ENCODE measurements around the gene KCNQ1.

The KCNQ1 gene

GRCh38 chr11:2762031-2762380 lies 317.2 kb downstream of the KCNQ1 start:
- DNase-seq (ENCODE audit: low read depth), result no peak

DNA sequence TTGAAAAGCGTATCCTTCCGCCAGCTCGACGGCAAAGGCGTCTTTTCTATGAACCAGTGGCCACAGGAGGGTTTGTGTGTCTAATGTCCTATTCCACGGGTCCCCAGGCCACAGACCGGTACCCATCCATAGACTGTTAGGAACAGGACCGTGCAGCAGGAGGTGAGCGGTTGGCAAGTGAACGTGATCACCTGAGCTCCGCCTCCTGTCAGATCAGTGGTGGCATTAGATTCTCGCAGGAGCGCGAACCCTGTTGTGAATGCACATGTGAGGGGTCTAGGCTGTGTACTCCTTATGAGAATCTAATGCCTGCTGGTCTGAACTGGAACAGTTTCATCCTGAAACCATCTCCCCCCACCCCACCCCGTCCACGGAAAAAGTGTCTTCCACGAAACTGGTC lies 317.6 kb downstream of the KCNQ1 start:
- DNase-seq (ENCODE audit: low read depth), result no peak

DNA sequence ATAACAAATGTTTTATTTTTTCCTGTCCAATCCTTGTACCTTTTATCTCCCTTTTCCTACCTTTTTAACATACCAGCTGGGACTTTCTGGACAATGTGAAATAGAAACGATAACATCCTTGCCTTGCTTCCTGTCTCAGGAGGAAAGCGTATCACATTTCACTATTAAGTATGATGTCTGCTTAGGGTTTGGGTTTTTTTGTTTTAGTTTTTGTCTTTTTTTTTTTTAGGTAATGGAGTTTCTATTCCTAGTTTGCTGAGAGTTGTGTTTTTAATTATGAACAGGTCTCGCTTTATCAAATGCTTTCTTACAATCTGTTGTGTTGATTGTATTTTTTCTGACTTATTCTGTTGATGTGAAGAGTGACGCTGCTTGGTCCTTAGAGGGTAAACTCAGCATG lies 319.2 kb downstream of the KCNQ1 start:
- DNase-seq (ENCODE audit: low read depth), result no peak

DNA sequence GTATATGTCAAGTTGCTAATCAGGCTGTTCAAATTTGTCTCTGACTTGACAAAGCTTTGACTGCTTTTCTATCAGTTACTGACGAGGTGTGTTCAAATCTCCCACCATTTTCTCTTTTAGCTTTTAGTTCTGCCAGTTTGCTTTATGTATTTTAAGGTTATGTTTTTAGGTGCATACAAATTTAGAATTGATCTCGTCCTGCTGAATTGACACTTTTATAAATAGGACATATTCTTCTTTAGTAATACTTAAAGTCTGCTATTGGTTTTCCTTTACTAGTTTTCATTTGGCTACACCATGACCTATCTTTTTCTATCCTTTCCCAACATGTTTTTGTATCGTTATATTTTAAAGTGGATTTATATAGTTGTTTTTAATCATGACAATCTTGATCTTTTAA lies 320.7 kb downstream of the KCNQ1 start:
- no peak for DNase-seq (ENCODE audit: low read depth)

DNA sequence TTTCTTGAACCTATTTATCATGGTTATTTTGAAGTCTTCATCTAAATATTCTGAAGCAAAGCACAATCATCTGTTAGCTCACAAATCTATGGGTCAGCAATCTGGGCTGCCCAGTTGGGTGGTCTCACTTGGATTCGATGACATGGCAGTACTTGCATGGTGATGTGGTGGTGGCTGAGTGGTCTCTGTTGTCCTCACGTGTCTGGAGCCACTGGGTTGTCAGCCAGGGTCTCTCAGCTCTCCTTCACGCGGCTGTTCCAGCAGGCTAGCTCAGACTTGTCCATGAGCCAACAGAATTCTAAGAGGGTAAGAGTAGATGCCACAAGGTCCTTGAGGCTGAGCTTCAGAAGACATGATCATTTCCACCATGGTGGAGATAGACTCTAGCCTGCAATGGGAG lies 321.4 kb downstream of the KCNQ1 start:
- DNase-seq (ENCODE audit: low read depth), result no peak

GRCh38 chr11:2767071-2767470 lies 322.3 kb downstream of the KCNQ1 start:
- DNase-seq (ENCODE audit: low read depth), result no peak

DNA sequence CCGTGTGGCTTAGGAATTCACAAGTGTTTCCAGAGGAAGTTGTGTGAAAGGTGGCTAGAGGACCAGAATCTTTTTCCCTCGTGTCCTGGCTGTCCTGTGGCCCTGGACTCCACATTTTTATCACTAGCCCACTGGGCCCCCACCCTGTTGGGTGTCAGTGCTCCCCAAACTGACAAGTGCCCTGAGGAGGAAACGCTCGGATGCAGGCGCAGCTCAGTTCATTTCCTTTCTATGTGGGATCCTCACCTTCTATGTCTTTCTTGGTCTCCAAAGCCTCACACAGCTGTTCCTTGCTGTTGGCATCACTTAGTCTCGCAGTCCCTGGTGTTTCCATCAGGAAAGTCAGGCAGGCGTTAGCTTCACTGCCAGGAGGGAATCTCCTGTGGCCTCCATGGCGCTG lies 323.0 kb downstream of the KCNQ1 start:
- DNase-seq (ENCODE audit: low read depth), result no peak

DNA sequence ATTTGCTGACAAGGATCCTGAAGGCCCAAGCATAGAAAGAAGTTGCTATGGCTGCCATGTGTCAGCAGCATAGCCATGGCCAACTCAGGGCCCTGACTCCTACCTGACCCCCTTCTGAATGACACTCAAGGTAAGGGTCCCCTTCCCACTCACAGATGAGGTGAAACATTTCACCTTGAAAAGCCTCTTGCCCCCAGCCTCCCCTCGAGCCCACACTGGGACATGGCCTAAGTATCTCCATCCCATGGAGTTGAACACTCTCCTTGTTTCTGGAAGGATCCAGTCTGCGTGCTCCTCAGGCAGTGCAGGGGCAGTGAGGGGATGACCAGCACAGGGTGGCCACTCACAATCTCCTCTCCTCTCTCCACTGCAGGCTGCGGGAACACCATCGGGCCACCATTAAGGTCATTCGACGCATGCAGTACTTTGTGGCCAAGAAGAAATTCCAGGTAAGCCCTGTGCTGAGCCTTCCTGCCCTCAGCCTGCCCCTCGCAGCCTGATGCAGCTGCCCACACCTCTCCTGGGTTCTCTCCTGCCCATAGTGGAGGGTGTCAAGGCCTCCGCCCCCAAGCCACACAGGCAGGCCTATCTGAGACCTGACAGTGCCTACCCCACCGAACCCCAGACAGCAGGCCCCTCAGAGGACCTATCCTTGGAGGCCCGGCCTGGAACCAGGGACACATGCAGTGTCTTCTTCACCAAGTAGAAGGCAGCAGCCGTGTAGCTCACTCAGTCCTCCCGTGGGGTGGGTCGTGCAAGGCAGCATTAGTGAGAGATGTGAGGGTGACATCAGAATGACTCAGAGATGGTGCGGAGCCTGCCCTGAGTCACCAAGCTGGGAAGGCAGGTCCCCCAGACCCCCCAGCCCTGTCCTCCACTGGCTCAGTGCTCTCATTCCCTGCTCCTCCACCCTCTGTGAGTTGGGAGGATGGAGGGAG lies 323.9 kb downstream of the KCNQ1 start:
- no peak for DNase-seq (ENCODE audit: low read depth)

GRCh38 chr11:2769409-2770095 lies 324.7 kb downstream of the KCNQ1 start:
- DNase-seq (ENCODE audit: low read depth), result no peak

- DNase-seq (ENCODE audit: low read depth), result no peak
Measured at GRCh38 chr11:2770096-2770751, 325.4 kb downstream of the KCNQ1 start.

DNA sequence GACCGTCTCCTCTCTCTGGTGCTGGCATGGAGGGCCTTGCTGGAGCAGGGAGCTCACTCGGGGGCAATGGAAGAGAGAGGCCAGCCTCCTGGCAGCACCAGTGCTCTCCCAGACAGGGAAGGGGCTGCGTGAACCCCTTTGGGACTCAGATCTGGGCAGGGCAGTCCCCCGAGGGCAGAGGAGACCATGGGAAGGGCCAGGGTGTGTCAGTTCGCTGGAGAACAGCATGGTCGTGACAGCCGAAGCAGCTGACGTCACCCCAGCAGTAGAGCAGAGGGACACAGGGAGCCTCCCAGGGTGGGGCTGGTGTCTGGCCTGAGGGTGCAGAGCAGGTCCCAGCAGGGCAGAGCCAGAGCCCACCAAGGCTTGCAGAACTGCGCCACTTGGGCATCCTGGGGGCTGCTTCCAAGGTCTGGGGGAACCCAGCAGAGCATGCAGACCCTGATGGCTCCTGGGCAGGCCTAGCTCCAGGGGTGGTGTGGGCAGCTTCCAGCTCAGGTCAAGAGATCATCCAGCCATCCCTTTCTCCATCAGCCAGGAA lies 326.0 kb downstream of the KCNQ1 start:
- no peak for DNase-seq (ENCODE audit: low read depth)

DNA sequence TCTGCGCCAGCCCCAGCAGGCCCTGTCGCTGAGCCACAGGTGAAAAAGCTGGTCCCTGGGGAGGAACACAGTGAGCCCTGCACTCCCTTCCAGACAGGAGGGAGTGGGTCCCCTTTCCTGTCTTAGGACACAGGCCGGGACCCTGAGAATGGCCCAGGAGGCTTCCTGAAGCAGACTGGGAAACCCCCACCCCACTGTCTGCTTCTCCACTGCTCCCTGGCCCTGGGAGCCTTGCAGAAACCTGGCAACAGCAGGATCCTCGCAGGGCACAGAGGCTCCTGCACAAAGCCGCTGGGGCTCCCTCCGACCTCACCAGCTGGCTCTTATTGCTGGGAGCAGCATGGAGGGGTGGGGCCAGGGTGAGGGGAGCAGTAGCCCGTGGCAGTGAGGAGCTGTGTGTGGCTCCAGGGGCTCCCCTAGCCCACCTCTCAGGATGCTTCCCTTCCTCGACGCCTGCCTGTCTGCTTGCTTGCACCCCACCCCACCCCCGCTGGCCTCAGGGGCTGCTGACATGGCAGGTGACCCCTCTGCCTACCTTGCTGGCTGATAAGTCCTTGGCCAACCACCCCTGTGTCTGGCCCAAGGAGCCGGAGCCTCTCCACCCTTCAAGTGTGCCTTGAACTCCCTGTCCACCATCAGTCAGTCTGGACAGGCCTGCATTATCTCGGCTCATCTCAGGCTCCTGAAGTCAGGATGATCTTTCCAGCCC lies 327.1 kb downstream of the KCNQ1 start:
- no peak for DNase-seq (ENCODE audit: low read depth)

DNA sequence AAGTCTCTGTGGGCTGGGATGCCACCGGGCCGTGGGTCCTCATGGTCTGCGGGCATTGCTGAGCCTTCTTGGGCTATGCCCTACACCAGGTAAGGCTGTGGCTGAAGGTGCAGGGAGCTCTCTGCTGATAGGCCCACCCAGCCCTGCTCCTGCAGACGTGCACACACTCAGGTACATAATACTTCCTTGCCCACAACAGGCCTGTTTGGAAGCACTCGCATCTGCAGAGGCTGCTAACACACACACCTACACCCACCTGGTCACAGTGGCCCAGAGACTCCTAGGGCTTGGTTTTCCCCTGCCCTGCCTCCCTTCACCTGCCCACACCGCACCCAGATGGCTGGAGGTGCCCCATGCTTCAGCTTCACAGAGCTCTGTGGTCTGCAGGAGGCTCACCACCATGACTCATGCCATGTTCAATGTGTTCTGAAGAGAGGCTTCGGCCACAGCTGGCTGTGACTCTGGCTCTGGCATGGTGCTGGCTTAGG lies 327.8 kb downstream of the KCNQ1 start:
- DNase-seq (ENCODE audit: low read depth), result no peak

GRCh38 chr11:2774173-2775082 lies 329.6 kb downstream of the KCNQ1 start:
- no peak for DNase-seq (ENCODE audit: low read depth)

GRCh38 chr11:2775083-2775625 lies 330.3 kb downstream of the KCNQ1 start:
- DNase-seq (ENCODE audit: low read depth), result no peak

- no peak for DNase-seq (ENCODE audit: low read depth)
Measured at GRCh38 chr11:2775626-2776350, 331.0 kb downstream of the KCNQ1 start.

DNA sequence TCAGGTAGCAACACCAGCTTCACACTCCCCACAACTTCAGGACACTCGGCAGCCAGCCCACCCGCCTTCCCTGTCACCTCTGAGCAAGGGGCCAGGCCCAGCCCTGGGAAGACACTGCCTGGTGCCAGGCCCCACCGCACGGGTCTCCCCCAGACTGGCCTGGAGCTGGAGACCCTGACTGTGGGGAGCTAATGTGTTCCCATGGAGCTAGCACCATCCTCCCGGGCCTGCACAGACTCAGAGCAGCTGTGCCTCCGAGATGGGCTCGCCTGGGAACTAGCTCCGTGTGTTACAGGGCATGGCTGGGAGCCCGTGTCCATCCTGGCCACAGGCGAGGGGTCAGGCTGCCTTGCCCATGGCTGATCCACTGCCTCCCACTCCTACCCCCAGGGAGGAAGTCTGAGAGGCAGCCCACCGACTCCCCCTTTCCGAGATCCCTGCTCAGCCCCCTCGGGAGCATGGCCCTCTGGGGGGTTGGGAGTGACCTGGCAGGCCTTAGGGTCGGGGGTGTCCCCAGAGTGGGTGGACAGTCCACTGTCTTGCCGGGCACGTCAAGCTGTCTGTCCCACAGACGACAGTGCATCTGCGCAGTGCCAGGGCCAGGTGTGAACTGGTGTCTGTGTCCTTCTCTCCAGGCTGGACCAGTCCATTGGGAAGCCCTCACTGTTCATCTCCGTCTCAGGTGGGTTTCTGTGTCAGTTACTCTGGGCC lies 331.7 kb downstream of the KCNQ1 start:
- no peak for DNase-seq (ENCODE audit: low read depth)

- no peak for DNase-seq (ENCODE audit: low read depth)
Measured at GRCh38 chr11:2777386-2777785, 332.6 kb downstream of the KCNQ1 start.

All from activated T-helper 1 cell treated with Interleukin-2 at 50 U/mL for 16 hours (primary cell).